Activated T-helper 1 cell treated with Interleukin-2 at 50 U/mL for 16 hours (primary cell): ENCODE measurements around the gene ZDHHC13.

Source experiments
- DNase-seq: peaks from one replicate; pipeline ENCODE4 v3.0.0-alpha.2; 2020; ENCODE audit warnings: low read depth

ZDHHC13 gene

GRCh38 chr11:19116971-19117759, at the start of gene ZDHHC13:
Gene ZDHHC13, plus strand, starts transcription at chr11:19117168. Its CDS starts 82 bp downstream, at chr11:19117250.
- peak; percentile 90 for DNase-seq

GRCh38 chr11:19071255-19071654, 45.7 kb upstream of the ZDHHC13 start:
- peak; percentile 13 for DNase-seq

- DNase-seq, result no peak
These were observed 44.5 kb upstream of the ZDHHC13 start for GRCh38 chr11:19072464-19072863.

- DNase-seq, result no peak
These were observed 43.2 kb upstream of the ZDHHC13 start for GRCh38 chr11:19073454-19074415.

- no peak for DNase-seq
These were observed 41.3 kb upstream of the ZDHHC13 start for GRCh38 chr11:19075636-19076035.

GRCh38 chr11:19076744-19077589, 40.0 kb upstream of the ZDHHC13 start:
- peak; percentile 30 for DNase-seq

GRCh38 chr11:19077965-19078364, 39.0 kb upstream of the ZDHHC13 start:
- DNase-seq, result no peak

GRCh38 chr11:19079643-19080440, 37.1 kb upstream of the ZDHHC13 start:
- no peak for DNase-seq

- DNase-seq, result no peak
These were observed 36.4 kb upstream of the ZDHHC13 start for GRCh38 chr11:19080579-19080993.

GRCh38 chr11:19083166-19083565, 33.8 kb upstream of the ZDHHC13 start:
- DNase-seq, result no peak

GRCh38 chr11:19084661-19085315, 32.2 kb upstream of the ZDHHC13 start:
- DNase-seq, result no peak

GRCh38 chr11:19087658-19088057, 29.3 kb upstream of the ZDHHC13 start:
- no peak for DNase-seq

GRCh38 chr11:19088791-19089190, 28.2 kb upstream of the ZDHHC13 start:
- no peak for DNase-seq

- no peak for DNase-seq
These were observed 27.5 kb upstream of the ZDHHC13 start for GRCh38 chr11:19089421-19089820.

GRCh38 chr11:19091366-19091765, 25.6 kb upstream of the ZDHHC13 start:
- DNase-seq, result no peak

- DNase-seq, result no peak
These were observed 24.6 kb upstream of the ZDHHC13 start for GRCh38 chr11:19092342-19092741.

GRCh38 chr11:19092850-19093249, 24.1 kb upstream of the ZDHHC13 start:
- no peak for DNase-seq

- DNase-seq, result no peak
These were observed 23.0 kb upstream of the ZDHHC13 start for GRCh38 chr11:19093976-19094375.

GRCh38 chr11:19094859-19095258, 22.1 kb upstream of the ZDHHC13 start:
- no peak for DNase-seq

- no peak for DNase-seq
These were observed 17.9 kb upstream of the ZDHHC13 start for GRCh38 chr11:19099093-19099492.

- no peak for DNase-seq
These were observed 16.1 kb upstream of the ZDHHC13 start for GRCh38 chr11:19100885-19101284.
